Spleen (tissue), 11 donors: ENCODE data around the gene OR1I1. TPM values are rescaled to one million over a fixed set of nuclear protein-coding genes. Genes with fewer than 3 reads are reported as not detected.

Experiments used
- DNase-seq: peaks from one replicate; pipeline ENCODE4 v3.0.0-alpha.2; 2020
- H3K27ac ChIP-seq, 8 donors: fragments of 200-600 bp; sonication (generic) in 7 of 8; 1 replicate in 4 of 8; 2 replicates in 4 of 8; pipeline versions ENCODE4 v1.5.0 to v1.8.0; 2016 to 2021; ENCODE audit warnings: inconsistent platforms in 4 of 8, mild to moderate bottlenecking in 4 of 8, moderate library complexity in 1 of 8
- H3K27me3 ChIP-seq, 7 donors: fragments of 200-600 bp; sonication (generic) in 6 of 7; replicated peaks in 1 of 7; 1 replicate in 4 of 7; 2 replicates in 3 of 7; pipeline versions ENCODE4 v1.5.0 to v1.8.0; 2016 to 2021; ENCODE audit warnings: inconsistent platforms in 3 of 7, mild to moderate bottlenecking in 1 of 7
- H3K36me3 ChIP-seq, 6 donors: fragments of 200-600 bp; sonication (generic) in 5 of 6; 1 replicate in 4 of 6; 2 replicates in 2 of 6; pipeline versions ENCODE4 v1.5.0 to v1.8.0; 2016 to 2021; ENCODE audit warnings: inconsistent platforms in 2 of 6
- H3K4me1 ChIP-seq, 6 donors: fragments of 200-600 bp; sonication (generic) in 5 of 6; 1 replicate in 3 of 6; 2 replicates in 3 of 6; pipeline versions ENCODE4 v1.5.0 to v1.8.0; 2016 to 2021; ENCODE audit warnings: inconsistent platforms in 3 of 6
- H3K4me3 ChIP-seq, 8 donors: fragments of 200-600 bp; sonication (generic) in 7 of 8; 1 replicate in 4 of 8; 2 replicates in 4 of 8; pipeline versions ENCODE4 v1.5.0 to v1.8.0; 2016 to 2021; ENCODE audit warnings: inconsistent platforms in 4 of 8, mild to moderate bottlenecking in 4 of 8, moderate library complexity in 2 of 8
- H3K9me3 ChIP-seq, 8 donors: fragments of 200-600 bp; sonication (generic) in 7 of 8; 1 replicate in 4 of 8; 2 replicates in 4 of 8; pipeline versions ENCODE4 v1.5.0 to v1.8.0; 2016 to 2021; ENCODE audit warnings: inconsistent platforms in 4 of 8
- POLR2A ChIP-seq, 3 donors: fragments of 450-650 bp; IDR thresholded peaks; one replicate each; pipeline ENCODE4 v1.5.1; 2017; ENCODE audit warnings: antibody characterized with exemption in 3 of 3, mild to moderate bottlenecking in 1 of 3
- POLR2AphosphoS5 ChIP-seq, 3 donors: sonication (generic); formaldehyde crosslinking; IDR thresholded peaks; one replicate each; pipeline ENCODE4 v1.5.1; 2017; ENCODE audit warnings: antibody characterized with exemption in 3 of 3
- WGBS, 5 donors: extraction: QIAGEN DNeasy Blood & Tissue Kit in 3 of 5; methylation state at CpG; one replicate each; pipeline versions ENCODE4 v1.1.5 to v1.1.7; 2013 to 2018; 5-methylcytosine and 5-hydroxymethylcytosine counted together
- intact Hi-C: fragments of 100-400 bp; cut with DNase I; formaldehyde crosslinking; loops from one replicate; pipeline ENCODE4 v1.15.0; 2023; ENCODE audit warnings: low total_unique reads
- polyA plus RNA-seq, 3 donors: library from polyadenylated mRNA; stranded (reverse); fragments of 200-250 nt; gene quantifications; one replicate each; pipeline ENCODE4 v1.2.1, GENCODE V29; 2013
- total RNA-seq, 7 donors: library from RNA; depleted of rRNA in 3 of 7; stranded (reverse); fragments of >200 nt in 3 of 7; fragmentation: NEBNext Ultra II Directional in 4 of 7; extraction: Animal tissue kit (Norgen Biotek cat#: 25700) in 4 of 7; gene quantifications; one replicate each; pipeline versions ENCODE4 v1.1.0 to v1.2.1, GENCODE V29; 2016 to 2021
- TF ChIP-seq, protein P1 (sequence below), 11 experiments: fragments of 200-600 bp in 7 of 11; fragments of 450-650 bp in 4 of 11; sonication (generic) in 4 of 11; IDR thresholded peaks in 8 of 11; conservative IDR thresholded peaks in 3 of 11; 1 replicate in 7 of 11; 2 replicates in 4 of 11; pipeline versions ENCODE4 v1.4.0 to v1.8.0; 2016 to 2021; ENCODE audit warnings: antibody characterized with exemption in 11 of 11, inconsistent platforms in 4 of 11, mild to moderate bottlenecking in 1 of 11
- donor health status: healthy with polysubstance abuse.
- donor health status: DM: no; HTN: no; CAD: no; lungs with moderate emphysema.
- donor health status: DM: no; HTN: no; CAD: no.
- donor health status: Bipolar disorder and iron deficiency.
- donor health status: healthy.
- donor health status: DM: no; HTN: no; CAD: no.
- donor health status: DM: yes; HTN: yes; CAD: no.

The OR1I1 gene
- total and polyA plus RNA-seq, 10 donors, result 0.06 TPM; not detected in 9

DNA sequence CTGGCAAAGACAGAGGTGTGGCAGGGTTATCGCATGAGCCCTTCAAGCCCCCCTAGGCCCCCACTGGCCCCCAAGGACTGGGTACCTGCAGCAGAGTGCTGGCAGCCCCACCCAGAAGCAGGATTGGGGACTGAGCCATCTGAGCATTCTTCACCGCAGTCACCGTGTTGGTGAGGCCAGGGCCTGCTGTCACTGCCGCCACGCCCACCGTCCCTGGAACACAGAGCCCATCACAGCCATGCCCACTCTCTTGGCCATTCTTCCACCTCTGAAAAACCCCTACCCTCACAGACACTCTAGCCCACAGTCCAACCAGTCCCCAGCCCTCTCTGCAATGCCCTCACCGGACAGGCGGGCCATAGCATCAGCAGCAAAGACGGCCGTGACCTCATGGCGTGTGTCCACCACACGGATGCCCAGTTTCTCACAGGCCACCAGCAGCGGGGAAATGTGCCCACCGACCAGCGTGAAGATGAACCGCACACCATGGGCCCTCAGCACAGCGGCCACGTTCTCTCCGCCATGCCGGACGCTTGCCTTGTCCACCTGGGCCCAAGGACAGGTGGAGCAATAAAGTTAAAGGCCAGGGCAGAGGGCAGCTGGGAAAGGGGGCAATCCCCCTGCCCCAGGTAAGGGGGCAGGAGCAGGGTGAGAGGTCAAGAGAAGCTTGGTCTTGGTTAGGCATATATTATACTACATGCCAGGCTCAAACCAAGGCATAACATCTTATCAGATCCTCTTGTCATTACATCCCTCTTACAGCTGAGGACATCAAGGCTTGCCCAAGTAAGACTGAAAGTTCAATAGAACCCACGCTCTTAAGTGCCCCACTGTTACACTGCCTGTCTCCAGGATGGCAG, 41.2 kb downstream of the OR1I1 start:
- no peak for DNase-seq

GRCh38 chr19:15123900-15124299, 41.9 kb downstream of the OR1I1 start:
- Histone ChIP-seq H3K4me1 (peaks cover 0 to 30% (median 21%) of the 10 kb centered on the region in 6 donors), H3K9me3 (peaks cover 0 to under 1% (median 0%) of the 10 kb centered on the region in 8 donors), H3K4me3 (peak overlapping the region in 2 of 8 donors; percentile 69 to 85), H3K27ac (peak overlapping the region in 5 of 8 donors; percentile 8 to 96 (median 91)), H3K27me3 (peaks cover 0 to 1% (median 0%) of the 10 kb centered on the region in 7 donors), H3K36me3 (peaks cover 3 to 47% (median 39%) of the 10 kb centered on the region in 6 donors)
- intact Hi-C loops, result no loop called here
- DNase-seq, result no peak
- TF ChIP-seq POLR2A (IDR thresholded peaks at IDR 0.05), result no peak
- no peak for TF ChIP-seq POLR2AphosphoS5 (IDR thresholded peaks at IDR 0.05)
- TF ChIP-seq, protein P1, sequence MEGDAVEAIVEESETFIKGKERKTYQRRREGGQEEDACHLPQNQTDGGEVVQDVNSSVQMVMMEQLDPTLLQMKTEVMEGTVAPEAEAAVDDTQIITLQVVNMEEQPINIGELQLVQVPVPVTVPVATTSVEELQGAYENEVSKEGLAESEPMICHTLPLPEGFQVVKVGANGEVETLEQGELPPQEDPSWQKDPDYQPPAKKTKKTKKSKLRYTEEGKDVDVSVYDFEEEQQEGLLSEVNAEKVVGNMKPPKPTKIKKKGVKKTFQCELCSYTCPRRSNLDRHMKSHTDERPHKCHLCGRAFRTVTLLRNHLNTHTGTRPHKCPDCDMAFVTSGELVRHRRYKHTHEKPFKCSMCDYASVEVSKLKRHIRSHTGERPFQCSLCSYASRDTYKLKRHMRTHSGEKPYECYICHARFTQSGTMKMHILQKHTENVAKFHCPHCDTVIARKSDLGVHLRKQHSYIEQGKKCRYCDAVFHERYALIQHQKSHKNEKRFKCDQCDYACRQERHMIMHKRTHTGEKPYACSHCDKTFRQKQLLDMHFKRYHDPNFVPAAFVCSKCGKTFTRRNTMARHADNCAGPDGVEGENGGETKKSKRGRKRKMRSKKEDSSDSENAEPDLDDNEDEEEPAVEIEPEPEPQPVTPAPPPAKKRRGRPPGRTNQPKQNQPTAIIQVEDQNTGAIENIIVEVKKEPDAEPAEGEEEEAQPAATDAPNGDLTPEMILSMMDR (IDR thresholded peaks at IDR 0.05 in 8 of 11, conservative IDR thresholded peaks at IDR 0.05 in 3 of 11), result no peak
- 51 to 83% (median 72%) methylated on average over 5 of the region's 5 CpGs for WGBS, 5 donors

More for the DNA sequence above, 41.2 kb downstream of the OR1I1 start:
- Histone ChIP-seq H3K27me3 (no peaks in the 10 kb centered on the region), H3K9me3 (peaks cover 0 to 3% (median 0%) of the 10 kb centered on the region in 8 donors), H3K36me3 (peaks cover 6 to 53% (median 45%) of the 10 kb centered on the region in 6 donors), H3K4me1 (peaks cover 0 to 30% (median 21%) of the 10 kb centered on the region in 6 donors), H3K27ac (peak overlapping the region in 2 of 8 donors; percentile 8 to 96), H3K4me3 (no peak overlapping the region)
- no peak for TF ChIP-seq POLR2A (IDR thresholded peaks at IDR 0.05)
- intact Hi-C loops, result no loop called here
- 92 to 98% (median 97%) methylated on average over 15 to 22 of the region's 22 CpGs for WGBS, 5 donors

DNA sequence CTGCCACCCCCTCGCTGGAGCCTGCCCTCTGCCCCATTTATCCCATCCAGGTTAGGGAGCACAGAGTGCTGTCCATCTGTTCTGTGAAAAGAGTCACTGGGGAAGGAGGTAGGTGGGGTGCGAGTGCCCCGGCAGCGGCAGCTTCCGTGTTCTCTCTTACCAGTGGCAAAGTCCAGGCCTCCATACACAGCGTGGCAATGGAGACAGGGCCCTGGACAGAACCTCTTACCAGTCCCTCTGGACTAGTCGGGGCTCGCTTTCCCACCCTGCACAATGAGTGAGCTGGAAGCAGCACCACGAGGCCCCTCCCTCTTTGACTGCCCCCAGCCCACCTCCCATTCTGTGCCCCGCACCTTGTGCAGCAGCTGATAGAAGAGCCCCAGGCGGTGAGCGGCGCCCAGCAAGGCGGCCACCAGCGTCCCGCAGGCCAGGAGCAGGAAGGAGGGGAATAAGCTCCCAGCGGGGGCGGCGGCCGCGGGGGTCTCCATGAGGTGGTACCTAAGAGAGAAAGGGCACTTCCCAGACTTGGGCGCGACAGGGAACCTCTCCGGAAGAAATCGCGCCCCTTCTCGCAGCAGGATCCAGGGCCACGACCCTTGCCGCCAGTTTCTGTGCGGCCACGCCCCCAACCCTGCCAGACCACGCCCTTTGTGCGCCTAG, 42.7 kb downstream of the OR1I1 start:
- WGBS, 5 donors, result 2 to 8% (median 5%) methylated on average over 17 to 33 of the region's 33 CpGs
- peak overlapping the region; percentile 83 to 96 (median 93) for H3K27ac ChIP-seq
- H3K9me3 ChIP-seq, result no peaks in the 10 kb centered on the region
- TF ChIP-seq POLR2A (IDR thresholded peaks at IDR 0.05), result no peak
- TF ChIP-seq, protein P1 (IDR thresholded peaks at IDR 0.05 in 8 of 11, conservative IDR thresholded peaks at IDR 0.05 in 3 of 11), result no peak
- no peak for TF ChIP-seq POLR2AphosphoS5 (IDR thresholded peaks at IDR 0.05)
- peak overlapping the region; percentile 56 to 90 (median 76) for H3K4me3 ChIP-seq
- peaks cover 0 to 6% (median 0%) of the 10 kb centered on the region in 7 donors for H3K27me3 ChIP-seq
- H3K36me3 ChIP-seq, result peaks cover 0 to 39% (median 31%) of the 10 kb centered on the region in 6 donors
- no peak for DNase-seq
- peaks cover 0 to 30% (median 21%) of the 10 kb centered on the region in 6 donors for H3K4me1 ChIP-seq
- intact Hi-C loops, result no loop called here

- peak; percentile 92 to 94 (median 93) for TF ChIP-seq POLR2AphosphoS5 (IDR thresholded peaks at IDR 0.05)
- TF ChIP-seq, protein P1 (IDR thresholded peaks at IDR 0.05 in 8 of 11, conservative IDR thresholded peaks at IDR 0.05 in 3 of 11), result peak in 5 of 11 experiments; percentile 19 to 28 (median 22)
- TF ChIP-seq POLR2A (IDR thresholded peaks at IDR 0.05), result no peak
- peak overlapping the region; percentile 56 to 90 (median 76) for H3K4me3 ChIP-seq
- no peaks in the 10 kb centered on the region for H3K9me3 ChIP-seq
- WGBS, 5 donors, result 0 to 1% (median 0%) methylated on average over 53 to 61 of the region's 61 CpGs
- peaks cover 0 to 30% (median 21%) of the 10 kb centered on the region in 6 donors for H3K4me1 ChIP-seq
- DNase-seq, result peak; percentile 99
- H3K27ac ChIP-seq, result peak overlapping the region; percentile 83 to 96 (median 93)
- peaks cover 0 to 31% (median 23%) of the 10 kb centered on the region in 6 donors for H3K36me3 ChIP-seq
- peaks cover 0 to 14% (median 0%) of the 10 kb centered on the region in 7 donors for H3K27me3 ChIP-seq
- intact Hi-C loops, result no loop called here
These were observed 43.4 kb downstream of the OR1I1 start for GRCh38 chr19:15125232-15126067.
